Measurements from ENCODE around the gene SNX30. TPM values are rescaled to one million over a fixed set of nuclear protein-coding genes. Genes with fewer than 3 reads are reported as not detected.

Gene SNX30
- total RNA-seq, 1 donor from 2014 or later, result 7.5 TPM

DNA sequence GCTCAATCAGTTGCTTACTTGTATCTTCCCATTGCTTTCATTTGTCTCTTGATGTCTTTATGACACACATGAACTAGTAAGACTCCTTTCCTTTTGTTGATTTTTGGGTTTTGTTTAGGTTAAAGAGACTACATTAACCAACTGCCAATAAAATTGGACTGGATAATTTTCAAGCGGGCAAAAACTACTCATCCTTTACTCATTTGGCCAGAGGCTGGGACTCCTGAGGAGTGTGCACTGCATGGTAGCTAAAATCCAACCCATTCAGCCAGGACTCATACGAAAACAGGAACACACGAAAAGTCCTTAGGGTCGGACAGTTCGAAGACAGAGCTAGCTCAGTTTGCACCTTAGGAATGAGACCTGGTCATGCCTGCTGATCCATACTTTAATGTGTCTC, 134.2 kb downstream of the SNX30 start:
- no peak for DNase-seq (ENCODE audit: low read depth in 2 of 2)

GRCh38 chr9:112885324-112885723, 134.8 kb downstream of the SNX30 start:
- DNase-seq (ENCODE audit: low read depth in 2 of 2), result no peak

GRCh38 chr9:112886351-112886750, 135.8 kb downstream of the SNX30 start:
- DNase-seq (ENCODE audit: low read depth in 2 of 2), result no peak

DNA sequence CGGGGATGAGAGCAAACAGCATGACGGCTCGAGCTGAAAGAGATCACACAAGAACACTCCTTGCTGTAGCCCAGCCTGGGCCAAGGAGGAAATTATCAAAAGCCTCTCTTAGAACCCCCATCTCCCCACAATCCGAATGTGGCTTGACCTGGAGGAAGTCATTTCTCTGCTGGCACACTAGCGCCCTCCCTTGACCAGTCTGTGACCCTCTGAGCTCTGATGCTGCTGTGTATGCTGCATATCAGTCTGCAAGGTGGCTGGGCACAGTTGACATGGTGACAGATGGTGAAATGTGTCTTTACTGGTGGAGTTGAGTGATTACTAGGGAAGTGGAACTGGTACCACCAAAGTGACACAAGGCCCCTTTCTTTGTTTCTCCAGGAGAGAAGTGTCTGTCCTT, 136.8 kb downstream of the SNX30 start:
- DNase-seq (ENCODE audit: low read depth in 2 of 2), result peak in 1 of 2 donors; percentile 27

DNA sequence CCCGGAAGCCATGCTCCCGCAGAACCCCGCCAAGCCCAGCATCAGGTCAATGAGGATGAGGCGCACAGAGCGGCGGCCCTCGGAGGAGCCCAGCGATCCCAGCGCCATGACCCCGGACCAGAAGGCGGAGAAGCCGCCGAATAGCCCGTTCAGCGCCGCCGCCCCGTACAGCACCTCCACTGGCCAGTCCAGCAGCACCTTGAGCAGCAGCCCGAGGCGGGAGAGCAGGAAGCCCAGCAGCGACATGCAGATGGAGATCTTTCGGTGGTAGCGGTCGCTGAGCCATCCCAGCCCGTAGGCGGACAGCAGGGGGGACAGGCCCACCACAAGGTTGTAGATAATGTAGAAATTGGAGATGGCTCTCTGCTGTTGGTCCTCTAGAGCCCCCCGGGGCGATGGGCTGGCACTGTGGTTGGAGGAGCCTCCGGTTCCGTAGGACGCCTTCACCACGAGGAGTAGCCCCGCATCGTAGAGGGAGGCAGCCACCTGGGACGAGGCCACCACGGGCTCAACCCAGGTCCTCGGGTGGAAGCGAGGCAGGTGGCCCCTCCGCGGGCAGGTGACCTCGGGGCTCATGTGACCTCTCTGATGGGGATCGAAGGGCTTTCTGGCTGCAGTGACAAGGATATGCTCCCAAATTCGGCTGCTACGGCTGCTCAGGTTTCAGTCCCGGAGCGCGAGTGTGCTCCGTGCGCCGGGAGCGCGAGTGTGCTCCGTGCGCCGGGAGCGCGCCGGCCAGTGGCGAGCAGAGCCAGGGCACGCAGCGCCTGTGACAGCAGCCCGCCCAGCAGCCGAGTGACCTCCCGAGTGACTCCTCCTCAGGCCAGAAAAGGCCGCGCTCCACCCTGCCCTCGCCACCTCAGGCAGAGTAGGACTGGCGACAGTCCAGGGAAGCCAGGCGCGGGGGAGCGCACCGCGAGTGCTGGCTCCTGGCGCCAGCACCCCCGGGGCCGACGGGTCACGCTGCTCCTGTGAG, 139.8 kb downstream of the SNX30 start, which contains the start of gene SLC46A2:
TSS of gene SLC46A2 (minus strand) at position 771 of the 976 bp plus-strand sequence. CDS start at position 576, 195 bp downstream.
- DNase-seq (ENCODE audit: low read depth in 2 of 2), result peak; percentile 8 to 24

GRCh38 chr9:112891521-112891920, 141.0 kb downstream of the SNX30 start:
- DNase-seq (ENCODE audit: low read depth in 2 of 2), result no peak

- DNase-seq (ENCODE audit: low read depth in 2 of 2), result no peak
Observed at GRCh38 chr9:112892981-112893380, 142.4 kb downstream of the SNX30 start.

DNA sequence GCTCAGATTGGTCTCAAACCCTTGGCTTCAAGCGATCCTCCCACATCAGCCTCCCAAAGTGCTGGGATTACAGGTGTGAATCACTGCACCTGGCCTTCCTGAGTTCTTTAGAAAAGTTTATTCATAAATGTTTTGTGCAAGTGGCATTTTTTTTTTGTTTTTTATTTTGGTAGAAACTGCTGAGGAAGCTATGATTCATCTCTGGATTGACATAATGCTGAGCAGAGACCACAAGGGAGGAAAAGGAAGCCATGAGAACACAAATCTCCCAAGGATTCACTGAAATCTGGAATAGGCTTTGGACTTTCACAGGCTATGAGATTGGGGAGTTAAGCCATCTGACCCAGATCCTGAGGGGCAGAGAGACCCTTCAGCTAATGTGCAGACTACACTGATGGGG, 143.5 kb downstream of the SNX30 start:
- DNase-seq (ENCODE audit: low read depth in 2 of 2), result peak in 1 of 2 donors; percentile 83

DNA sequence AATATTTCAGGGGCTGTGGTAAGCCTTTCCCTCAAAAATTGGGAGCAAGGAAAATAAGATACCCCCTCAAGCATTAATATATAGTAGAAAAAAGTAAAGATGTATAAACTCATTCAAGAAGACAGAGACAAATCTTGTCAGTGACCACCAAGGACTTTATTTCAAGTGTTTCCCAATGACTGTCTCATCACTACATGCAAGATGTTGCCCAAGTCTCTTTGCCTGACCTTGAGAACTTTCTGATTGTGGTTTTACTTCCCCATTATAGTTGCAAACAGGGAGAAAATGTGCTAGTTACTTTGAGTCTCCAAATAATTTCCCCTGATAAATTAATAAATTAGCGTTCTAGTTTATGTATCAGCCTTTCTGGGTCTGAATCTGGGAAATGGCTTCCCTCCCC, 144.1 kb downstream of the SNX30 start:
- no peak for DNase-seq (ENCODE audit: low read depth in 2 of 2)

- no peak for DNase-seq (ENCODE audit: low read depth in 2 of 2)
Observed at GRCh38 chr9:112896131-112896530, 145.6 kb downstream of the SNX30 start.

GRCh38 chr9:112898872-112899311, 148.3 kb downstream of the SNX30 start:
- DNase-seq (ENCODE audit: low read depth in 2 of 2), result peak in 1 of 2 donors; percentile 39

DNA sequence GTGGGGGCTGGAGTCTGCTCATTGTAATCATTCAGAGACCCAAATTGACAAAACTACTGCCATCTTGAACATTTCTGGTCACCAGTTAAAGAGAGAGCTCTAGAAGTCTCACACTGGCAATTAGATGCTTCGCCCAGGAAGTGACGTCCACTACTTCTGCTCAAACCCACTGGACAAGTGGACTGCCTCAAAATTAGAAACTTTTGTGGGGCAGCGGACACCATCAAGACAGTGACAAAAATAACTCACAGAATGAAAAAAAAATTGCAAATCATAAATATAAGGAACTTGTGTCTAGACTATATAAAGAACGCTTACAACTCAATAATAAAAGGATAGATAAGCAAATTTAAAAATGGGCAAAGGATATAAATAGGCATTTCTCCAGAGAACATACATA, 149.9 kb downstream of the SNX30 start:
- no peak for DNase-seq (ENCODE audit: low read depth in 2 of 2)

GRCh38 chr9:112900901-112901300, 150.3 kb downstream of the SNX30 start:
- DNase-seq (ENCODE audit: low read depth in 2 of 2), result no peak

DNA sequence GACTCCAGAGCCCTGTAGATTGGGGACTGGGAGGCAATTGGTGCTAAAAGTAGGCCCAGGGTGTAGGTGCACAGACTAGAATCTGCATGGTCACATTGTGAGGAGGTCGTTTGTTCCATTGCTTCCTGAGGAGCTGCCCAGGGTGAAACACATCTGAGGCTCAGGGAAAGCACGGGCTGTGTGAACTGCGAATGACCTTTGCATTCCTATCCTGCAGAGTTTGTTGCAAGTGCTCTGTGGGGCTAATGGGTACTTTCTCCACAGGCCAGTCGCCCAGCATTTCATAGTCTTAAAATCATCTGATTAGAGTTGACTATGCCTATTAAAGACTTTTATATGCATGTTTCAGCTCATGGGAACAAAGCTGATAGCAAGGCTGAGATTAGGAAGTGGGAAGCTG, 154.5 kb downstream of the SNX30 start:
- no peak for DNase-seq (ENCODE audit: low read depth in 2 of 2)

DNA sequence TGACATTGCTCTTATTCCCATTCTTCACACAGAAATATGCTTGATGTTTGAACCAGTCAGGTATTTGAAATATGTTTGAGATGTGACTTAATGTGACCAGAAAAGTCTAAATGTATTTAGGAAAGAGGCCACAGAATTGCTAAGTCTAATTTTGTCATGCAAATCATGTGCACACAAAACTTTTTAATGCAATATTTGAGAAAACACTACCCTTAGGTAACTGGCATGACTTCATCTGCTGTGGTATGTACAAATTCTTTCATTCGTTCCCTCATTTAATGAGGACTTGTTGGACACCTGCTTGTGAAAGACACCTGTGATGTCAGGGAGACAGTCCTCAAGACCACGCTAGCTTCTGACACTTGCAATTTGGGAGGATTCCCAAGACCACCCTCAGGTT, 161.2 kb downstream of the SNX30 start:
- DNase-seq (ENCODE audit: low read depth in 2 of 2), result no peak

- DNase-seq (ENCODE audit: low read depth in 2 of 2), result no peak
Observed at GRCh38 chr9:112912636-112913035, 162.1 kb downstream of the SNX30 start.

DNA sequence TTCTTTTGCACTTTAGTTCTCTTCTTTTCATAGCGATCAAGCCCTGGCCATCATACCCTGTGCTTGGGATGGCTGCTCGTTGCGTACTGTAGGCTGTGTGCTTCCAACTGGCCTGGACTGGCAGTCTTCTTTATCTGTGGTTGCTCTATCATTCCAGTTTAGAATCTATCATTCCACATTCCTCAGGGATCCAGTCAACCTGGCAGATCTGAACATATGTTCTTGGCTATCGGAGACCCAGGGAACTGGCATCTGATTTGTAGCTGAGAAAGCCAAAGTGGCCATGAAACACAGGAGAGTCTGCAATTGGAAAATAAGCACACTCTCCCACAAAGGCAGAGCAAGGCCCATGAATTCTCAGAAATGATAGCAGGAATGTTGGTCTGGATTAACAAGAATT, 162.8 kb downstream of the SNX30 start:
- no peak for DNase-seq (ENCODE audit: low read depth in 2 of 2)

DNA sequence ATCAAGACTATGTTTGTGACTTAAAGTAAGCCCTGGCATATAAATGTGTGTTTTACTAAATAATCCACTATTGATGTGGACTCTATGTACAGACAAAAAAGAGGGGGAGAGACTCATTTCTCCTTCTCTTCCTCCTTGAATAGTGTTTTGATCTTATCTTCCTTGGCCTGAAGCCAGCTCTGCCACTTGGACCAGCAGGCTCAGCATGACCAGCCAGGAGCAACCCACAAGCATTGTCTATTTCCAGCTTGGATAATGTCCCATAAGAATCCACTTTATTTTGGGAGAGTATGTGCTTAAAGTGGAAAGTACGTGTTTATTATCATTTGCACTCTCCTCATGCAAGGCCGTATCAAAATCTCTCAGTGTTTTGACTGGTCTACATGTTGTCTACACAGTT, 164.0 kb downstream of the SNX30 start:
- DNase-seq (ENCODE audit: low read depth in 2 of 2), result no peak

DNA sequence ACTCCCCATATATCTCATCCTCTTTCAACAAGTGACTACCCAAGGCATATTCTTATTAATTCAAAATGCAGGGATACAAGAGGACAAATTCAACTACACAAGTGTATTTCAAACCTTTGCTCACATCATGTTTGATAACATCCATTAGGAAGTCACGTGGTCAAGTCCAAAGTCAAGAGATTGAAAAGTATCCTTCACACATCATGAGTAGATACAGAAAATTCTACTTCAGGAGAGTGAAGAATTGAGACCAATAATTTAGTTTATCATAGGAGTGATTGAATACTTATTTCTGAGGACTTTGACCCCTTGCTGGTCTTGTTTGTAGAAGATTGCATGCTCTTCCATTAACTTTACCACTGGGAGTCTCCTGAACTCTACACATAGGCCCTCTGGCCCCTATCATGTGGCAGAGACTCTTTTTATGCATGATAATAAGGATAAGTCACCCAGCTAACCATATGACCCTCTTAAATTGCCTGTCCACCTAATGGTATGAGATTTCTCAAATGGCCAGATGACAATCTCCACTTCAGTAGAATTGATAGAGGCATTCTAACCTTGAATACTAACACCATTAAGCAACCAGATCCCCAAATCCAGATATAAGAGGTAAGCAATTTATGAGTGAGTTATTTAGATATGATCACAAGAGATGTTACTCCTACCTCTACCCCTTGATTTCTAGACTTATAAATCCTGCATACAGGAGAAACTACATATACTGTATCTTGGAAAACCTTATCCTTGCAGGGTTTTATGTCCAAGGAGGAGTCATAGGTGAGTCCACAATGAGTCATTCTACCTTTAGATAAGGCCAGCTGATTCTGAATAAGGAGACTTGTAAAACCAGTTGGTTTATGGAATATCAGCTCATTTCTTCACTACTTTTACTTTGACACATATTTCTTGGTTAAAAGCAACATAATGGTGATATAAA, 166.8 kb downstream of the SNX30 start:
- no peak for DNase-seq (ENCODE audit: low read depth in 2 of 2)

- no peak for DNase-seq (ENCODE audit: low read depth in 2 of 2)
Observed at GRCh38 chr9:112917987-112918362, 167.4 kb downstream of the SNX30 start.

DNA sequence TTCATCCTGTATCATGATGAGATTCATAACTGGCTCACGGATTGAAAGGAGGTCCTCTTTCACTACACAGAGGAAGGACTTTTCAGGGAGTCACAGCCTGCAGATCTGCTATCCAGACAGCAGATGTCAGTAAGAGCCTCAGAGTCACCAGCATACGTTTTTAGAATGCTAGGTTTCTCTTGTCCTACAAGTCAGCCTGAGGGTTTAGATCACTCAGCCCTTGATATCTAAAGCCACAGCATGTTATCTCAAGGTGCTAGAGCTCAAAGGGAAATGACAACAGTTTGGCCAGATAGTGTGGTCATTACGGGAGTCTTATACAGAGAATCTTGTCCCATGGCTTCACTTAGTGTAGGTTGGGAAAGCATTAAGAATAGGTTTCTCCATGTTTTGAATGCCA, 171.0 kb downstream of the SNX30 start:
- DNase-seq (ENCODE audit: low read depth in 2 of 2), result peak; percentile 46 to 63
